HCT116 (cell line): ENCODE results near the gene TOLLIP. TPM values are rescaled to one million over a fixed set of nuclear protein-coding genes. Genes with fewer than 3 reads are reported as not detected.

Experiments used
- ATAC-seq: fragments of 200-7000 bp; cut with Tn5 transposase; 2 replicates; pipeline ENCODE4 v1.9.1; 2020; ENCODE audit warnings: mild to moderate bottlenecking, moderate library complexity
- BruUV-seq: library from RNA; stranded (reverse); fragments of 400-500 nt; replicated peaks from 2 replicates; lab custom pipeline; 2021; lab: Mats Ljungman, UMichigan
- CTCF ChIA-PET: fragments of 300-600 bp; sonication (Branson Sonifier 250); formaldehyde crosslinking; loops from one replicate; lab custom pipeline; 2021; ENCODE audit warnings: antibody characterized with exemption; lab: Charles Lee
- POLR2A ChIA-PET: fragments of 300-600, 350-600 bp; sonication (Branson Sonifier 250); formaldehyde crosslinking; loops from one replicate; lab custom pipeline; 2021; ENCODE audit warnings: antibody characterized with exemption; lab: Charles Lee
- RAD21 ChIA-PET, 2 experiments: fragments of 300-600 bp; sonication (Branson Sonifier 250); formaldehyde crosslinking; loops; one replicate each; lab custom pipeline; 2023; ENCODE audit warnings: low total read pairs in 2 of 2; ENCODE audit not compliant: uncharacterized antibody in 2 of 2, unreplicated experiment in 2 of 2, low non-redundant PET in 1 of 2; lab: Charles Lee
- DNase-seq: peaks from one replicate; pipeline ENCODE4 v3.0.0-alpha.2; 2010; ENCODE audit warnings: low read depth, low spot score
- H2AFZ ChIP-seq: fragments of 200-600 bp; shearing (Covaris generic), sonication (generic); 2 replicates; pipeline ENCODE4 v1.6.1; 2017; ENCODE audit warnings: low read depth, mixed run types, mixed read lengths, antibody characterized with exemption, low read length; ENCODE audit not compliant: poor library complexity, severe bottlenecking
- H3K27ac ChIP-seq: 2 replicates; pipeline ENCODE4 v1.5.1; 2012; ENCODE audit warnings: low read depth, low read length
- H3K27me3 ChIP-seq: fragments of 200-600 bp; sonication (generic); 2 replicates; pipeline ENCODE4 v1.6.1; 2016; ENCODE audit warnings: mixed run types, low read length, mixed read lengths; ENCODE audit not compliant: insufficient read depth
- H3K36me3 ChIP-seq, 2 experiments: fragments of 200-500 bp in 1 of 2; fragments of 200-600 bp in 1 of 2; sonication (Bioruptor generic) in 1 of 2; sonication (generic) in 1 of 2; 2 replicates each; pipeline versions ENCODE4 v1.5.1 to v1.6.1; 2014 to 2016; ENCODE audit warnings: low read length in 2 of 2, inconsistent platforms in 1 of 2, mixed read lengths in 1 of 2, mixed run types in 1 of 2; ENCODE audit not compliant: insufficient read depth in 2 of 2, control insufficient read depth in 1 of 2
- H3K4me1 ChIP-seq, 2 experiments: fragments of 200-600 bp in 1 of 2; sonication (generic) in 1 of 2; 2 replicates each; pipeline versions ENCODE4 v1.5.1 to v1.6.1; 2012 to 2017; ENCODE audit warnings: low read length in 2 of 2, inconsistent platforms in 1 of 2, mild to moderate bottlenecking in 1 of 2, mixed read lengths in 1 of 2, mixed run types in 1 of 2, moderate library complexity in 1 of 2; ENCODE audit not compliant: insufficient read depth in 2 of 2, control insufficient read depth in 1 of 2
- H3K4me2 ChIP-seq: fragments of 200-600 bp; sonication (generic); 2 replicates; pipeline ENCODE4 v1.6.1; 2017; ENCODE audit warnings: mixed run types, low read length, mixed read lengths
- H3K4me3 ChIP-seq, 2 experiments: fragments of 200-600 bp in 1 of 2; sonication (generic) in 1 of 2; replicated peaks in 1 of 2; 2 replicates each; pipeline ENCODE4 v1.5.1; 2011 to 2016; ENCODE audit warnings: low read length in 2 of 2, control low read depth in 1 of 2, low read depth in 1 of 2, mild to moderate bottlenecking in 1 of 2, mixed read lengths in 1 of 2, mixed run types in 1 of 2
- H3K79me2 ChIP-seq: fragments of 200-600 bp; sonication (generic); 2 replicates; pipeline ENCODE4 v1.6.1; 2017; ENCODE audit warnings: mild to moderate bottlenecking, mixed run types, low read length, moderate library complexity, mixed read lengths; ENCODE audit not compliant: insufficient read depth
- H3K9ac ChIP-seq: fragments of 200-600 bp; sonication (generic); 2 replicates; pipeline ENCODE4 v1.6.1; 2016; ENCODE audit warnings: low read length, mixed read lengths
- H3K9me2 ChIP-seq: fragments of 200-600 bp; sonication (generic), shearing (Covaris generic); 2 replicates; pipeline ENCODE4 v1.6.1; 2017; ENCODE audit warnings: mixed run types, mild to moderate bottlenecking, moderate library complexity; ENCODE audit not compliant: insufficient read depth
- H3K9me3 ChIP-seq, 2 experiments: fragments of 200-500 bp in 1 of 2; fragments of 200-600 bp in 1 of 2; sonication (Bioruptor generic) in 1 of 2; sonication (generic) in 1 of 2; 2 replicates each; pipeline ENCODE4 v1.6.1; 2014 to 2017; ENCODE audit warnings: low read length in 2 of 2, mixed read lengths in 2 of 2, inconsistent platforms in 1 of 2, low read depth in 1 of 2, mild to moderate bottlenecking in 1 of 2, mixed run types in 1 of 2, moderate library complexity in 1 of 2; ENCODE audit not compliant: control insufficient read depth in 1 of 2, insufficient read depth in 1 of 2
- H4K20me1 ChIP-seq: fragments of 200-600 bp; sonication (generic), shearing (Covaris generic); 2 replicates; pipeline ENCODE4 v1.6.1; 2017; ENCODE audit warnings: mixed run types, mild to moderate bottlenecking, moderate library complexity; ENCODE audit not compliant: insufficient read depth
- CBX3 ChIP-seq: IDR thresholded peaks from 2 replicates; pipeline ENCODE4 v1.6.1; 2012; ENCODE audit warnings: low read depth
- EGR1 ChIP-seq: IDR thresholded peaks from 2 replicates; pipeline ENCODE4 v1.6.1; 2012; ENCODE audit warnings: low read depth
- FOSL1 ChIP-seq: IDR thresholded peaks from 2 replicates; pipeline ENCODE4 v1.6.1; 2012; ENCODE audit warnings: low read depth
- JUND ChIP-seq: IDR thresholded peaks from 2 replicates; pipeline ENCODE4 v1.6.1; 2012
- SIN3A ChIP-seq: IDR thresholded peaks from 2 replicates; pipeline ENCODE4 v1.6.1; 2012; ENCODE audit warnings: low read depth
- intact Hi-C: fragments of 100-400 bp; cut with micrococcal nuclease; formaldehyde crosslinking; loops from 2 replicates; pipeline ENCODE4 v1.10.0; 2022
- total RNA-seq: library from RNA; stranded (reverse); gene quantifications from one replicate; pipeline ENCODE4 v1.2.1, GENCODE V29; 2021; ENCODE audit not compliant: unreplicated experiment
- TF ChIP-seq, protein P1 (sequence below): IDR thresholded peaks from 2 replicates; pipeline ENCODE4 v1.6.1; 2012
- TF ChIP-seq, protein P2 (sequence below): IDR thresholded peaks from 2 replicates; pipeline ENCODE4 v1.6.1; 2011; ENCODE audit warnings: mild to moderate bottlenecking, low read length, moderate library complexity; ENCODE audit not compliant: insufficient replicate concordance; ENCODE audit errors: extremely low read depth

Gene TOLLIP
- total RNA-seq, 1 experiment from 2014 or later, result 28.5 TPM

DNA sequence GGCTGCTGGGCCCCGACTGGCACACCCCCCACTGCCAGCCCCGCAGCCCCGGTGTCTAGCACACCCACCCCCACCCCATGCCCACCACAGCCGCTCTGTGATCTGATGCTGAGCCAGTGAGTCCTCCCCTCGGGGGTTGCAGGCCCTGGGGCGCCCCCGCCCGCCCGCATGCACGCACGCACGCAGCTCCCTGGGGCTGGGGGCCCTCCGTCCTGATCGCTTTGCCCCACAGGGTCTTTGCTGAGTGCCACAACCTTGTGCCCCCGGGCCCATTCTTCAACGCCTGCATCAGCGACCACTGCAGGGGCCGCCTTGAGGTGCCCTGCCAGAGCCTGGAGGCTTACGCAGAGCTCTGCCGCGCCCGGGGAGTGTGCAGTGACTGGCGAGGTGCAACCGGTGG lies 54.3 kb downstream of the TOLLIP start (continued):
- TF ChIP-seq, protein P1, sequence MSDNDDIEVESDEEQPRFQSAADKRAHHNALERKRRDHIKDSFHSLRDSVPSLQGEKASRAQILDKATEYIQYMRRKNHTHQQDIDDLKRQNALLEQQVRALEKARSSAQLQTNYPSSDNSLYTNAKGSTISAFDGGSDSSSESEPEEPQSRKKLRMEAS, result no peak
- TF ChIP-seq, protein P2, sequence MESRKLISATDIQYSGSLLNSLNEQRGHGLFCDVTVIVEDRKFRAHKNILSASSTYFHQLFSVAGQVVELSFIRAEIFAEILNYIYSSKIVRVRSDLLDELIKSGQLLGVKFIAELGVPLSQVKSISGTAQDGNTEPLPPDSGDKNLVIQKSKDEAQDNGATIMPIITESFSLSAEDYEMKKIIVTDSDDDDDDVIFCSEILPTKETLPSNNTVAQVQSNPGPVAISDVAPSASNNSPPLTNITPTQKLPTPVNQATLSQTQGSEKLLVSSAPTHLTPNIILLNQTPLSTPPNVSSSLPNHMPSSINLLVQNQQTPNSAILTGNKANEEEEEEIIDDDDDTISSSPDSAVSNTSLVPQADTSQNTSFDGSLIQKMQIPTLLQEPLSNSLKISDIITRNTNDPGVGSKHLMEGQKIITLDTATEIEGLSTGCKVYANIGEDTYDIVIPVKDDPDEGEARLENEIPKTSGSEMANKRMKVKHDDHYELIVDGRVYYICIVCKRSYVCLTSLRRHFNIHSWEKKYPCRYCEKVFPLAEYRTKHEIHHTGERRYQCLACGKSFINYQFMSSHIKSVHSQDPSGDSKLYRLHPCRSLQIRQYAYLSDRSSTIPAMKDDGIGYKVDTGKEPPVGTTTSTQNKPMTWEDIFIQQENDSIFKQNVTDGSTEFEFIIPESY, result no peak
- TF ChIP-seq EGR1 (no peak), SIN3A (no peak), JUND (no peak)

DNA sequence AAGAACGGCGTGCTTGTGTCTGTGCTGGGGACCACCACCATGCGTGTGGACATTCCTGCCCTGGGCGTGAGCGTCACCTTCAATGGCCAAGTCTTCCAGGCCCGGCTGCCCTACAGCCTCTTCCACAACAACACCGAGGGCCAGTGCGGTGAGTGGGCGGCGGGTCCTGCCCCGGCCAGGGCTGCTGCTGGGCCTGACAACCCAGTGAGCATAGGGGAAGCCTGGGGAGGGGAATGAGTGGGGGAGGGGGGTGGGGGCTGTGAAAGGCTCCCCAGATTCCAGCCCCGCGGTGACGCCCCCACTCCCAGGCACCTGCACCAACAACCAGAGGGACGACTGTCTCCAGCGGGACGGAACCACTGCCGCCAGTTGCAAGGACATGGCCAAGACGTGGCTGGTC lies 54.7 kb downstream of the TOLLIP start:
- no TSS peak for BruUV-seq
- intact Hi-C loops, result no loop called here
- Histone ChIP-seq H3K9me2 (no peaks in the 10 kb centered on the region), H2AFZ (no peak overlapping the region), H3K27me3 (no peaks in the 10 kb centered on the region), H4K20me1 (no peaks in the 10 kb centered on the region), H3K4me2 (no peak overlapping the region), H3K9me3 (no peaks in the 10 kb centered on the region; a peak in 1 of 4 replicates), H3K4me1 (peaks cover 0 to 4% of the 10 kb centered on the region in 2 experiments; a peak in 2 of 4 replicates)
- ChIA-PET CTCF (no interaction called here), RAD21 (no interaction called here)
- TF ChIP-seq CBX3, result no peak
- TF ChIP-seq FOSL1, result no peak
- TF ChIP-seq, all 23 proteins: peak for 0
- Histone ChIP-seq H3K36me3 (no peaks in the 10 kb centered on the region), H3K9ac (no peak overlapping the region), H3K4me3 (no peak overlapping the region), H3K27ac (no peak overlapping the region), H3K79me2 (no peaks in the 10 kb centered on the region)
- DNase-seq (no peak), ATAC-seq (no peak)
- POLR2A ChIA-PET, result no interaction called here
